ENCODE data around the gene BAIAP2L2.
"Not testable (repeated sequence)": the region's sequence is repeated elsewhere in the genome, so short reads cannot be mapped to it uniquely, and the experiment has no call there.

The BAIAP2L2 gene

GRCh38 chr22:38081636-38081940 lies 28.9 kb downstream of the BAIAP2L2 start:
- no peak for DNase-seq (ENCODE audit: low read depth)

- DNase-seq (ENCODE audit: low read depth), result no peak
Observed at GRCh38 chr22:38080850-38081635, 29.4 kb downstream of the BAIAP2L2 start.

- DNase-seq (ENCODE audit: low read depth), result no peak
Observed at GRCh38 chr22:38080474-38080849, 30.0 kb downstream of the BAIAP2L2 start.

- DNase-seq (ENCODE audit: low read depth), result no peak
Observed at GRCh38 chr22:38079804-38080203, 30.7 kb downstream of the BAIAP2L2 start.

GRCh38 chr22:38079208-38079607 lies 31.3 kb downstream of the BAIAP2L2 start:
- DNase-seq (ENCODE audit: low read depth), result not testable (repeated sequence)

- DNase-seq (ENCODE audit: low read depth), result no peak
Observed at GRCh38 chr22:38078046-38078840, 32.2 kb downstream of the BAIAP2L2 start.

GRCh38 chr22:38077595-38077994 lies 32.9 kb downstream of the BAIAP2L2 start:
- no peak for DNase-seq (ENCODE audit: low read depth)

GRCh38 chr22:38077096-38077495 lies 33.4 kb downstream of the BAIAP2L2 start:
- DNase-seq (ENCODE audit: low read depth), result no peak

- no peak for DNase-seq (ENCODE audit: low read depth)
Observed at GRCh38 chr22:38075961-38076360, 34.5 kb downstream of the BAIAP2L2 start.

GRCh38 chr22:38075105-38075825 lies 35.2 kb downstream of the BAIAP2L2 start:
- no peak for DNase-seq (ENCODE audit: low read depth)

DNA sequence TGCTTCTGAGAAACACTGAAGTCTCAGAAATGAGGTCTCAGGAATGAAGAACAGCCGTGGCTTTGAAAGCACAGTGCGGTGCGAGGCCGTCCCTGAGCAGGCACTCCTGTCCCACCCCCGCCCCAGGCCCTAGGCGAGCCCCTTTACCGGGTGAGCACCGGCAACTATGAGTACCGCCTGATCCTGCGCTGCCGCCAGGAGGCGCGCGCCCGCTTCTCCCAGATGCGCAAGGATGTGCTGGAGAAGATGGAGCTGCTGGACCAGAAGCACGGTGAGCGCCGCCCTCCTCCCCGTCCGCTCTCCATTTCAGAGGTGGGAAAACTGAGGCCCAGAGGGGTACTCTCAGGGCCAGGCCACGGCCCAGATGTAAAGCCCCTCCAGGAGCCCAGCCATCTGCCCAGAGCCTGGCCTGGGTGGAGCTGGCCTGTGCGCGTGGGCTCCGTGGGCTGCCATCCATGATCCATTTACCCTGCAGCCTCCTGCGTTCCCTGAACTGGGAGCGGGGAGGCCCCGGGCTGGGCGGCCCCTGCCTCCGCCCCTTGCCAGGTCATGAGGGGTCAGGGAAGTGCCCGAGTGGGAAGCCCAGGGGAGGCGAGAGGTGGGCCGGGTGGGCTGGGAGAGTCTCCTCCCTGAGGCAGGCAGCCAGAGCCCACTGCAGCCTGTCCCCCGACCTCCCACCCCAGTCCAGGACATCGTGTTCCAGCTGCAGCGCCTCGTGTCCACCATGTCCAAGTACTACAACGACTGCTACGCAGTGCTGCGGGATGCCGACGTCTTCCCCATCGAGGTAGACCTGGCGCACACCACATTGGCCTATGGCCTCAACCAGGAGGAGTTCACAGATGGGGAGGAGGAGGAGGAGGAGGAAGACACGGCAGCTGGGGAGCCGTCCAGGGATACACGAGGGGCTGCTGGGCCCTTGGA lies 36.0 kb downstream of the BAIAP2L2 start:
- no peak for DNase-seq (ENCODE audit: low read depth)

DNA sequence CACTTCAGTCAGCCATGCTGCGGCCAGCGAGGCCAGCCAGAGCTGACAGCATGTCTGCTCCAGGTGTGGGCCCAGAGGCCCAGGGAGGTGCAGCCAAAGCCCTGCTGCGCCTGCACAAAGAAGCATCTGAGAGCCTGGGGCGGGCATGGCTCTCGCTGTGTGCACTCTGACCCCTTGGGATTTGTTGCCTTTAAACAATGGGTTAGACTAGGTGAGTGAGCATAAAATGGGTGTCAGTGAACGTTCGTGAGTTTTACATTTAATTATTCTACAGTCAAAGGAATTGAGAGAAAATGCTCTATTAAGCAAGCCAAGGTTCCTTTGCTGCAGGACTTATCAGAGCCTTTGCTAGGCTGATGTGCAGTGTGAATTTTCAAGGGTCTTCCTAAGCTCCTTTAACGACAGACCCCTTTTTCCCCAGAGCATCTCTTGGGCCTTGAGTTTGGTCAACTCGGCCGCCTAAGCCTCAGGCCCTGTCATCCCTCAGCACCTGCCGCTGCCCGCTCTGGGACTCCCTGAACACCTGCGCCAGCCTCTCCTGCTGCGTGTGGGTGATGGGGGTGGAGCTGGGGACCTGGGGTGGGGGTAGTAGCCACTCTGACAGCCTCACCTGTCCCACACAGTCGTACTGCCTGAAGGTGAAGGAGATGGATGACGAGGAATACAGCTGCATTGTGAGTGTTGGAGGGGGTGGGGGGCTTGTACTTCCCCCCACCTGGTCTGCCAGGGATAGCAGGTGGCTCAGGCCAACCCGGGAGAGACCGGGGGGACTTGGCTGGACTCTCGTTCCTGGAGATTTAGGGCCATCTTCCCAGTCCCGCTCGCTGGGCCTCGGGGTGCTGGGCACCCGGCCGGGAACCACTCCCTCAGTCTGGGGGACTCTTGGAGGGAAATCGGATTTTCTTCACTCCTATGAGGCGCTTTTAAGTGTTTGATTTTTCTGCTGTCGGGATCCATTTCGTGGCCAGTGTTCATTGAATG lies 37.0 kb downstream of the BAIAP2L2 start:
- no peak for DNase-seq (ENCODE audit: low read depth)

GRCh38 chr22:38072322-38073149 lies 37.9 kb downstream of the BAIAP2L2 start:
- no peak for DNase-seq (ENCODE audit: low read depth)

GRCh38 chr22:38071421-38072321 lies 38.8 kb downstream of the BAIAP2L2 start:
- DNase-seq (ENCODE audit: low read depth), result no peak

DNA sequence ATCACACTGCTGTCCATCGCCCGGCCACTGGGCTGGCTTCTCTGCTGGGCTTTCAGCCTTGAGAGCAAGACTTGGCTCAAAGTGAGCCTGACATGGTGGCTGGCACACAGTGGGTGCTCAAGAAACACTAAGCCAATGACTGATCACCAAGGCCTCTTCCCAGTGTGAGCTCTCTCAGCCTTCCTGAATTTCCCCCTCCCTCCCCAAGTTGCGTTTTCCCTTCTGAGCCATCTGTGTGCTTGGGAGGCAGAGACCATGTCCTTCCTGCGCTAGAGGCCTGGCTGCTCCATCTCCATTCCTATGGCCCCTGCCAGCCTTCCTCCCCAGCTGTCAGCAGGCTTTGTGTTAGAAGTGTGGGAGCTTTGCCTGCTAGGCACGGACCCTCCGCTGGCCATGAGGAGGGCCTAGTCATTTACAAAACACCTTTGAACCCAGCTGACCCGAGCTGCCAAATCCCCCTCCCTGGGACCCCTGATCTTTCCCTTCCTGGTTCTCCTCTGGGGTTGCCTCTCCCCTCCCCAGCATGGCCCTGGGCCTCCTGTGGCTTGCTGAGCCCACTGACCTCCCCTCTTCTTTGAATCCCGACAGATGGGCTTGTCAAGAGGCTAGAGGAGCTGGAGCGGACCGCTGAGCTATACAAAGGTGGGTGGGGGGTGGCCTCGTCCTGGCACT lies 40.1 kb downstream of the BAIAP2L2 start:
- DNase-seq (ENCODE audit: low read depth), result no peak

- no peak for DNase-seq (ENCODE audit: low read depth)
Observed at GRCh38 chr22:38069372-38070249, 40.9 kb downstream of the BAIAP2L2 start.
